A549 (cell line): ENCODE measurements around the gene SLC1A2. TPM values are rescaled to one million over a fixed set of nuclear protein-coding genes. Genes with fewer than 3 reads are reported as not detected.

Source experiments
- ATAC-seq, 2 experiments: fragments of 200-7000 bp in 1 of 2; fragments of >200 bp in 1 of 2; cut with Nextera tagmentation in 1 of 2; cut with Tn5 transposase in 1 of 2; 3 replicates each; pipeline versions ENCODE4 v1.8.0 to v1.9.1; 2018 to 2020; ENCODE audit warnings: mild to moderate bottlenecking in 1 of 2, moderate library complexity in 1 of 2
- CTCF ChIA-PET: fragments of 300-600 bp; sonication (Branson Sonifier 250); formaldehyde crosslinking; extraction: SDS; loops from one replicate; lab custom pipeline; 2021; ENCODE audit warnings: antibody characterized with exemption, inconsistent platforms; lab: Yijun Ruan, JAX
- POLR2A ChIA-PET: fragments of 350-600 bp; formaldehyde crosslinking; extraction: SDS; loops from one replicate; lab custom pipeline; 2021; ENCODE audit warnings: antibody characterized with exemption, inconsistent platforms; lab: Yijun Ruan, JAX
- DNase-seq, 2 experiments: peaks; one replicate each; pipeline versions ENCODE4 v3.0.0 to v3.0.0-alpha.2; 2011 to 2016; ENCODE audit warnings: low read depth in 1 of 2, low spot score in 1 of 2
- FAIRE-seq: peaks from 2 replicates; lab custom pipeline; 2011; peaks lifted over from hg19 to GRCh38; lab: Jason Lieb, UNC
- H3K27ac ChIP-seq, 2 experiments: fragments of >200 bp; sonication (Bioruptor Twin); formaldehyde crosslinking; 3 replicates each; pipeline ENCODE4 v1.5.1; 2016 to 2017
- H3K4me1 ChIP-seq: fragments of >200 bp; sonication (Bioruptor Twin); formaldehyde crosslinking; 3 replicates; pipeline ENCODE4 v1.6.1; 2016
- H3K4me2 ChIP-seq: fragments of >200 bp; sonication (Bioruptor Twin); formaldehyde crosslinking; 3 replicates; pipeline ENCODE4 v1.6.1; 2016
- H3K4me3 ChIP-seq: fragments of >200 bp; sonication (Bioruptor Twin); formaldehyde crosslinking; 3 replicates; pipeline ENCODE4 v1.5.1; 2016
- H3K9me3 ChIP-seq: fragments of >200 bp; sonication (Bioruptor Twin); formaldehyde crosslinking; 3 replicates; pipeline ENCODE4 v1.6.1; 2016
- CEBPB ChIP-seq, 2 experiments: fragments of >200 bp in 1 of 2; sonication (Bioruptor Twin) in 1 of 2; formaldehyde crosslinking in 1 of 2; IDR thresholded peaks; 2 replicates each; pipeline ENCODE4 v1.6.1; 2012 to 2016
- CTCF ChIP-seq: fragments of >200 bp; sonication (Bioruptor Twin); formaldehyde crosslinking; IDR thresholded peaks from 3 replicates; pipeline ENCODE4 v1.5.1; 2016
- EHF ChIP-seq: fragments of 250-450 bp; sonication (Bioruptor Pico); IDR thresholded peaks from 2 replicates; pipeline ENCODE4 v1.5.0; 2020; ENCODE audit warnings: mild to moderate bottlenecking
- EP300 ChIP-seq, 2 experiments: fragments of >200 bp; sonication (Bioruptor Twin); formaldehyde crosslinking; IDR thresholded peaks; 2 replicates in 1 of 2; 3 replicates in 1 of 2; pipeline ENCODE4 v1.6.1; 2016 to 2017
- ESRRA ChIP-seq: fragments of 150-350 bp; IDR thresholded peaks from 2 replicates; pipeline ENCODE4 v1.6.1; 2014; ENCODE audit warnings: mild to moderate bottlenecking, low read length, borderline replicate concordance
- FOSB ChIP-seq: fragments of 250-450 bp; sonication (Bioruptor Pico); IDR thresholded peaks from 2 replicates; pipeline ENCODE4 v1.5.0; 2020; ENCODE audit warnings: mild to moderate bottlenecking, moderate library complexity
- FOSL2 ChIP-seq, 2 experiments: fragments of 450-650 bp in 1 of 2; fragments of >200 bp in 1 of 2; sonication (Bioruptor Twin) in 1 of 2; formaldehyde crosslinking; IDR thresholded peaks; 2 replicates each; pipeline versions ENCODE4 v1.5.0 to v1.6.1; 2016 to 2020; ENCODE audit warnings: mild to moderate bottlenecking in 1 of 2, moderate library complexity in 1 of 2
- HES2 ChIP-seq: fragments of >200 bp; sonication (Bioruptor Twin); formaldehyde crosslinking; IDR thresholded peaks from 2 replicates; pipeline ENCODE4 v1.6.1; 2016
- KDM5A ChIP-seq: fragments of 200-600 bp; sonication (generic); IDR thresholded peaks from 2 replicates; pipeline ENCODE4 v1.6.1; 2016; ENCODE audit warnings: antibody characterized with exemption, mild to moderate bottlenecking
- MAFK ChIP-seq: fragments of 450-650 bp; IDR thresholded peaks from 2 replicates; pipeline ENCODE4 v1.6.1; 2014; ENCODE audit not compliant: partially characterized antibody
- NFE2L2 ChIP-seq: fragments of 150-350 bp; conservative IDR thresholded peaks from 2 replicates; pipeline ENCODE4 v1.6.1; 2014; ENCODE audit warnings: low read length
- PHF8 ChIP-seq: fragments of 200-600 bp; sonication (generic); IDR thresholded peaks from 2 replicates; pipeline ENCODE4 v1.6.1; 2016; ENCODE audit warnings: low read depth, mild to moderate bottlenecking, antibody characterized with exemption, moderate library complexity, borderline replicate concordance
- RAD21 ChIP-seq, 2 experiments: fragments of >200 bp in 1 of 2; sonication (Bioruptor Twin) in 1 of 2; formaldehyde crosslinking in 1 of 2; IDR thresholded peaks in 1 of 2; conservative IDR thresholded peaks in 1 of 2; 2 replicates in 1 of 2; 3 replicates in 1 of 2; pipeline ENCODE4 v1.6.1; 2012 to 2018; ENCODE audit warnings: inconsistent platforms in 1 of 2
- RCOR1 ChIP-seq: fragments of 150-350 bp; IDR thresholded peaks from 2 replicates; pipeline ENCODE4 v1.6.1; 2014; ENCODE audit warnings: antibody characterized with exemption, low read length, low read depth
- REST ChIP-seq: fragments of 200-600 bp; sonication (generic); IDR thresholded peaks from 2 replicates; pipeline ENCODE4 v1.6.1; 2016; ENCODE audit warnings: antibody characterized with exemption, mild to moderate bottlenecking, moderate library complexity
- RFX5 ChIP-seq: fragments of 450-650 bp; IDR thresholded peaks from 2 replicates; pipeline ENCODE4 v1.7.1; 2014; ENCODE audit warnings: antibody characterized with exemption, mild to moderate bottlenecking, moderate library complexity
- SMC3 ChIP-seq: fragments of >200 bp; sonication (Bioruptor Twin); formaldehyde crosslinking; IDR thresholded peaks from 3 replicates; pipeline ENCODE4 v1.6.1; 2018; ENCODE audit warnings: inconsistent platforms
- WGBS: methylation state at CpG from one replicate; pipeline ENCODE4 v1.1.6; 2017; ENCODE audit errors: missing lambda C conversion rate; 5-methylcytosine and 5-hydroxymethylcytosine counted together
- polyA plus RNA-seq, 4 experiments: library from polyadenylated mRNA; depleted of rRNA in 3 of 4; stranded (reverse); fragments of >200 nt; fragmentation: RNase III in 1 of 4; extraction: RNeasy Plus Mini Kit Qiagen cat#74134 plus additional on column Dnase treatment in 1 of 4; gene quantifications; 2 replicates in 3 of 4; 3 replicates in 1 of 4; pipeline ENCODE4 v1.2.3, GENCODE V29; 2011 to 2017

The SLC1A2 gene
- polyA plus RNA-seq, 2 of the 4 experiments (the other 2 are of a cell fraction) = 0.01 to 0.14 TPM

GRCh38 chr11:35305670-35306382 lies 113.5 kb downstream of the SLC1A2 start:
- H3K4me1 ChIP-seq = peaks cover 34% of the 10 kb centered on the region

GRCh38 chr11:35304900-35305460 lies 114.4 kb downstream of the SLC1A2 start:
- ChIA-PET CTCF (interaction anchor here (0.6 to 2.0 kb wide), 12 partner anchors 10 to 108 kb away, joined by 3 to 7 read pairs (median 4); no protein-coding TSS in a partner anchor), POLR2A (interaction anchor here (1.9 kb wide), 1 partner anchor 59 kb away, joined by 7 read pairs; no protein-coding TSS in a partner anchor)
- TF ChIP-seq RFX5 = no peak
- Histone ChIP-seq H3K27ac (peak overlapping the region; percentile 50 to 79), H3K4me3 (no peak overlapping the region), H3K9me3 (no peaks in the 10 kb centered on the region), H3K4me2 (peak overlapping the region; percentile 30), H3K4me1 (peaks cover 34% of the 10 kb centered on the region)
- WGBS = 84% methylated on average over 5 of the region's 5 CpGs
- ATAC-seq (no peak), FAIRE-seq (no peak), DNase-seq (no peak)

More at GRCh38 chr11:35305670-35306382, 113.5 kb downstream of the SLC1A2 start:
- Histone ChIP-seq H3K27ac (peak overlapping the region; percentile 10 to 79; a peak in 5 of 6 replicates), H3K4me2 (0 out of 3 replicates have a peak overlapping the region, but pooled peaks have one; percentile 23), H3K4me3 (no peak overlapping the region), H3K9me3 (no peaks in the 10 kb centered on the region)
- ATAC-seq (peak in 1 of 2 experiments; percentile 67; a peak in 3 of 6 replicates), DNase-seq (peak; percentile 30 to 46), FAIRE-seq (no peak)
- POLR2A ChIA-PET = no interaction called here
- WGBS = 69% methylated on average over 14 of the region's 14 CpGs
- CTCF ChIA-PET = interaction anchor here (0.6 to 2.0 kb wide), 13 partner anchors 9 to 108 kb away, joined by 3 to 7 read pairs (median 4); no protein-coding TSS in a partner anchor
- TF ChIP-seq MAFK (peak; percentile 99), SMC3 (peak; percentile 33; the same call in 1 of the 3 replicates), CTCF (peak; percentile 41), RAD21 (conservative IDR thresholded peaks at IDR 0.05 in 1 of 2, IDR thresholded peaks at IDR 0.05 in 1 of 2) (peak; percentile 54 to 64; a peak in 4 of 5 replicates), FOSL2 (IDR thresholded peaks at IDR 0.05) (no peak), FOSL2 (CRISPR knock-in tag; IDR thresholded peaks at IDR 0.05) (0 out of 2 replicates have a peak, but pooled peaks have one; percentile 6), EHF (CRISPR knock-in tag) (no peak)

- Histone ChIP-seq H3K4me1 (peaks cover 34% of the 10 kb centered on the region), H3K9me3 (no peaks in the 10 kb centered on the region), H3K4me2 (peak overlapping the region; percentile 30), H3K27ac (peak overlapping the region; percentile 50 to 79), H3K4me3 (no peak overlapping the region)
- ChIA-PET CTCF (interaction anchor here (0.7 to 1.9 kb wide), 6 partner anchors 9 to 87 kb away, joined by 3 to 7 read pairs (median 4); no protein-coding TSS in a partner anchor), POLR2A (interaction anchor here (1.2 to 1.9 kb wide), 2 partner anchors 34 to 60 kb away, joined by 4 to 7 read pairs; no protein-coding TSS in a partner anchor)
- 68% methylated on average over 2 of the region's 2 CpGs for WGBS
- ATAC-seq (peak; percentile 65 to 74), DNase-seq (peak; percentile 24 to 71), FAIRE-seq (no peak)
- TF ChIP-seq NFE2L2 (peak; percentile 44; the same call in 1 of the 2 replicates), KDM5A (no peak), ESRRA (no peak), MAFK (peak; percentile 80)
These were observed 115.0 kb downstream of the SLC1A2 start for GRCh38 chr11:35304386-35304775.

GRCh38 chr11:35303596-35304385 lies 115.6 kb downstream of the SLC1A2 start:
- FAIRE-seq (no peak), DNase-seq (peak; percentile 55 to 83), ATAC-seq (peak; percentile 84)
- H3K4me3 ChIP-seq = no peak overlapping the region
- 14% methylated on average over 6 of the region's 6 CpGs for WGBS
- POLR2A ChIA-PET = interaction anchor here (1.2 to 1.9 kb wide), 2 partner anchors 35 to 60 kb away, joined by 4 to 7 read pairs; no protein-coding TSS in a partner anchor
- CTCF ChIA-PET = interaction anchor here (0.7 to 1.9 kb wide), 5 partner anchors 9 to 88 kb away, joined by 3 to 7 read pairs (median 5); no protein-coding TSS in a partner anchor
- H3K9me3 ChIP-seq = no peaks in the 10 kb centered on the region
- peak overlapping the region; percentile 52 to 79 for H3K27ac ChIP-seq
- peaks cover 34% of the 10 kb centered on the region for H3K4me1 ChIP-seq
- peak overlapping the region; percentile 30 for H3K4me2 ChIP-seq
- TF ChIP-seq RFX5 (no peak), HES2 (peak; percentile 58; the same call in 1 of the 2 replicates), MAFK (no peak), RAD21 (conservative IDR thresholded peaks at IDR 0.05 in 1 of 2, IDR thresholded peaks at IDR 0.05 in 1 of 2) (0 out of 5 replicates have a peak, but pooled peaks of 1 of the 2 experiments have one; percentile 27), CEBPB (IDR thresholded peaks at IDR 0.05) (peak; percentile 59 to 82; a peak in 3 of 4 replicates), FOSB (CRISPR knock-in tag) (no peak), EP300 (IDR thresholded peaks at IDR 0.05) (peak; percentile 54 to 76; a peak in 2 of 5 replicates), RCOR1 (no peak), REST (no peak), PHF8 (no peak), EHF (CRISPR knock-in tag) (no peak)
